PC-3 (cell line): ENCODE measurements around the gene MARK2.

Experiments used
- CTCF ChIP-seq: fragments of 300-600 bp; sonication (generic); conservative IDR thresholded peaks from 2 replicates; pipeline ENCODE4 v1.5.1; 2017; ENCODE audit warnings: antibody characterized with exemption, low read depth, mild to moderate bottlenecking, low read length
- EZH2phosphoT487 ChIP-seq: fragments of 300-600 bp; sonication (generic); IDR thresholded peaks from 2 replicates; pipeline ENCODE4 v1.6.1; 2018; ENCODE audit warnings: mild to moderate bottlenecking, antibody characterized with exemption, low read length, borderline replicate concordance

GRCh38 chr11:63838150-63838677 is 696 bp upstream of the MARK2 start:
- TF ChIP-seq CTCF (no peak), EZH2phosphoT487 (no peak)
